Left forelimb (tissue), 1 donor: ENCODE results near the gene TMEM259.

Source experiments
- DNase-seq: peaks from one replicate; pipeline ENCODE4 v3.0.0-alpha.2; 2018; ENCODE audit warnings: low spot score

Gene TMEM259

GRCh38 chr19:1002600-1002999, 18.3 kb downstream of the TMEM259 start:
- no peak for DNase-seq

GRCh38 chr19:1001538-1002166, 19.3 kb downstream of the TMEM259 start:
- no peak for DNase-seq

GRCh38 chr19:1000591-1001537, 20.1 kb downstream of the TMEM259 start:
- no peak for DNase-seq

GRCh38 chr19:1000095-1000494, 20.8 kb downstream of the TMEM259 start, which contains the start of gene GRIN3B:
Gene GRIN3B (plus strand): TSS chr19:1000419. CDS start chr19:1000438, 19 bp downstream.
- DNase-seq = no peak

- no peak for DNase-seq
Observed at GRCh38 chr19:999379-999719, 21.6 kb downstream of the TMEM259 start.

GRCh38 chr19:998064-998463, 22.9 kb downstream of the TMEM259 start:
- no peak for DNase-seq

- DNase-seq = no peak
Observed at GRCh38 chr19:996051-996838, 24.7 kb downstream of the TMEM259 start.

- no peak for DNase-seq
Observed at GRCh38 chr19:995051-995827, 25.7 kb downstream of the TMEM259 start.

- DNase-seq = no peak
Observed at GRCh38 chr19:994516-994915, 26.4 kb downstream of the TMEM259 start.

GRCh38 chr19:993831-994393, 27.0 kb downstream of the TMEM259 start:
- no peak for DNase-seq

GRCh38 chr19:993361-993830, 27.5 kb downstream of the TMEM259 start:
- DNase-seq = no peak

- DNase-seq = no peak
Observed at GRCh38 chr19:992670-993055, 28.3 kb downstream of the TMEM259 start.

GRCh38 chr19:991932-992669, 28.8 kb downstream of the TMEM259 start:
- no peak for DNase-seq

GRCh38 chr19:991174-991931, 29.6 kb downstream of the TMEM259 start:
- no peak for DNase-seq

GRCh38 chr19:990746-991145, 30.2 kb downstream of the TMEM259 start:
- DNase-seq = no peak

GRCh38 chr19:990119-990571, 30.8 kb downstream of the TMEM259 start:
- no peak for DNase-seq

GRCh38 chr19:989381-990081, 31.4 kb downstream of the TMEM259 start:
- no peak for DNase-seq

- no peak for DNase-seq
Observed at GRCh38 chr19:988510-988909, 32.4 kb downstream of the TMEM259 start.

GRCh38 chr19:988081-988480, 32.8 kb downstream of the TMEM259 start:
- no peak for DNase-seq
